H9 (cell line): Measurements from ENCODE around the gene S100A3. TPM values are rescaled to one million over a fixed set of nuclear protein-coding genes. Genes with fewer than 3 reads are reported as not detected.

Experiments
- DNase-seq: peaks from one replicate; pipeline ENCODE4 v3.0.0-alpha.2; 2017
- H2AFZ ChIP-seq: one replicate; pipeline ENCODE4 v1.6.1; 2013; ENCODE audit warnings: mild to moderate bottlenecking, low read length, control low read depth, moderate library complexity
- H2AK5ac ChIP-seq: 2 replicates; pipeline ENCODE4 v1.6.1; 2013; ENCODE audit warnings: low read length, control low read depth, mixed read lengths; ENCODE audit not compliant: insufficient read length
- H2BK120ac ChIP-seq: one replicate; pipeline ENCODE4 v1.6.1; 2013; ENCODE audit warnings: low read depth, mild to moderate bottlenecking, low read length, control low read depth, inconsistent platforms; ENCODE audit not compliant: poor library complexity, severe bottlenecking
- H2BK12ac ChIP-seq: 2 replicates; pipeline ENCODE4 v1.6.1; 2013; ENCODE audit warnings: low read length, control low read depth, mixed read lengths, low read depth; ENCODE audit not compliant: insufficient read length
- H2BK15ac ChIP-seq: 2 replicates; pipeline ENCODE4 v1.6.1; 2013; ENCODE audit warnings: low read depth, low read length, control low read depth
- H2BK20ac ChIP-seq: one replicate; pipeline ENCODE4 v1.6.1; 2013; ENCODE audit warnings: low read depth, mild to moderate bottlenecking, low read length, control low read depth, inconsistent platforms; ENCODE audit not compliant: poor library complexity, severe bottlenecking
- H2BK5ac ChIP-seq: 2 replicates; pipeline ENCODE4 v1.6.1; 2013; ENCODE audit warnings: low read length, control low read depth, mixed read lengths; ENCODE audit not compliant: insufficient read length
- H3K14ac ChIP-seq: 2 replicates; pipeline ENCODE4 v1.6.1; 2013; ENCODE audit warnings: low read length, control low read depth; ENCODE audit not compliant: insufficient read depth
- H3K18ac ChIP-seq: 2 replicates; pipeline ENCODE4 v1.6.1; 2013; ENCODE audit warnings: low read depth, mild to moderate bottlenecking, mixed read lengths, low read length, control low read depth; ENCODE audit not compliant: insufficient read length
- H3K23ac ChIP-seq: 2 replicates; pipeline ENCODE4 v1.6.1; 2013; ENCODE audit warnings: low read length, control low read depth, mixed read lengths, low read depth; ENCODE audit not compliant: insufficient read length
- H3K23me2 ChIP-seq: 2 replicates; pipeline ENCODE4 v1.6.1; 2013; ENCODE audit warnings: low read depth, mild to moderate bottlenecking, mixed read lengths, low read length, control low read depth; ENCODE audit not compliant: insufficient read length, poor library complexity, severe bottlenecking
- H3K27ac ChIP-seq: 2 replicates; pipeline ENCODE4 v1.5.1; 2013; ENCODE audit warnings: low read length, control low read depth, mixed read lengths, low read depth; ENCODE audit not compliant: insufficient read length
- H3K27me3 ChIP-seq: 2 replicates; pipeline ENCODE4 v1.6.1; 2013; ENCODE audit warnings: low read length, control low read depth, inconsistent platforms; ENCODE audit not compliant: insufficient read depth
- H3K4ac ChIP-seq: 2 replicates; pipeline ENCODE4 v1.6.1; 2013; ENCODE audit warnings: low read depth, mild to moderate bottlenecking, control low read depth, inconsistent platforms, low read length, moderate library complexity
- H3K4me1 ChIP-seq: 2 replicates; pipeline ENCODE4 v1.6.1; 2013; ENCODE audit warnings: low read length, control low read depth, inconsistent platforms; ENCODE audit not compliant: insufficient read depth
- H3K4me2 ChIP-seq: 2 replicates; pipeline ENCODE4 v1.6.1; 2013; ENCODE audit warnings: low read length, control low read depth, mixed read lengths; ENCODE audit not compliant: insufficient read length, insufficient read depth
- H3K56ac ChIP-seq: 2 replicates; pipeline ENCODE4 v1.6.1; 2013; ENCODE audit warnings: low read depth, mild to moderate bottlenecking, mixed read lengths, low read length, control low read depth; ENCODE audit not compliant: insufficient read length
- H3K79me1 ChIP-seq: 2 replicates; pipeline ENCODE4 v1.6.1; 2013; ENCODE audit warnings: low read depth, mild to moderate bottlenecking, moderate library complexity, low read length, control low read depth, inconsistent platforms; ENCODE audit not compliant: insufficient read depth, poor library complexity, severe bottlenecking
- H3K79me2 ChIP-seq: 2 replicates; pipeline ENCODE4 v1.6.1; 2013; ENCODE audit warnings: low read length, control low read depth, inconsistent platforms; ENCODE audit not compliant: insufficient read depth
- H3K9ac ChIP-seq: 2 replicates; pipeline ENCODE4 v1.6.1; 2013; ENCODE audit warnings: low read length, control low read depth, mixed read lengths; ENCODE audit not compliant: insufficient read length; ENCODE audit errors: extremely low read depth
- H3K9me3 ChIP-seq: one replicate; pipeline ENCODE4 v1.6.1; 2013; ENCODE audit warnings: low read depth, low read length, inconsistent platforms; ENCODE audit not compliant: control insufficient read depth
- H3T11ph ChIP-seq: one replicate; pipeline ENCODE4 v1.6.1; 2013; ENCODE audit warnings: mild to moderate bottlenecking, low read length, control low read depth, inconsistent platforms
- H4K20me1 ChIP-seq: one replicate; pipeline ENCODE4 v1.6.1; 2013; ENCODE audit not compliant: control insufficient read depth, insufficient read length, insufficient read depth
- H4K5ac ChIP-seq: 2 replicates; pipeline ENCODE4 v1.6.1; 2013; ENCODE audit warnings: low read depth, mild to moderate bottlenecking, mixed read lengths, low read length, control low read depth; ENCODE audit not compliant: insufficient read length
- H4K8ac ChIP-seq: replicated peaks from 2 replicates; pipeline ENCODE4 v1.6.1; 2013; ENCODE audit warnings: low read length, control low read depth, mixed read lengths, low read depth; ENCODE audit not compliant: insufficient read length
- H4K91ac ChIP-seq: 2 replicates; pipeline ENCODE4 v1.6.1; 2013; ENCODE audit warnings: low read depth, mild to moderate bottlenecking, moderate library complexity, mixed read lengths, low read length, control low read depth; ENCODE audit not compliant: insufficient read length
- H3K27ac Mint-ChIP-seq, 3 experiments: 2 replicates in 2 of 3; 3 replicates in 1 of 3; pipeline ENCODE4 v1.8.0; 2020 to 2021; ENCODE audit warnings: mixed read lengths in 3 of 3, mild to moderate bottlenecking in 1 of 3, moderate library complexity in 1 of 3
- H3K27me3 Mint-ChIP-seq: 2 replicates; pipeline ENCODE4 v1.8.0; 2021; ENCODE audit warnings: low read depth, mild to moderate bottlenecking, moderate library complexity, mixed read lengths
- H3K36me3 Mint-ChIP-seq, 3 experiments: 2 replicates in 2 of 3; 3 replicates in 1 of 3; pipeline ENCODE4 v1.8.0; 2020 to 2021; ENCODE audit warnings: low read depth in 3 of 3, mixed read lengths in 3 of 3; ENCODE audit not compliant: insufficient read depth in 1 of 3
- H3K4me1 Mint-ChIP-seq, 2 experiments: 2 replicates each; pipeline ENCODE4 v1.8.0; 2020; ENCODE audit warnings: mixed read lengths in 2 of 2
- H3K4me3 Mint-ChIP-seq, 2 experiments: 2 replicates in 1 of 2; 3 replicates in 1 of 2; pipeline ENCODE4 v1.8.0; 2020 to 2021; ENCODE audit warnings: mild to moderate bottlenecking in 2 of 2, mixed read lengths in 2 of 2, moderate library complexity in 1 of 2
- H3K9me3 Mint-ChIP-seq, 2 experiments: 2 replicates in 1 of 2; 3 replicates in 1 of 2; pipeline ENCODE4 v1.8.0; 2020; ENCODE audit warnings: mild to moderate bottlenecking in 2 of 2, mixed read lengths in 2 of 2, moderate library complexity in 1 of 2
- CTCF ChIP-seq: fragments of 200-600 bp; sonication (generic); conservative IDR thresholded peaks from 3 replicates; pipeline ENCODE4 v1.8.0; 2021; ENCODE audit warnings: antibody characterized with exemption, mild to moderate bottlenecking
- WGBS: extraction: QIAGEN DNeasy Blood & Tissue Kit; methylation state at CpG from one replicate; pipeline ENCODE4 v1.1.7; 2013; ENCODE audit warnings: missing lambda C conversion rate, low lambda C conversion rate, mixed read lengths; ENCODE audit not compliant: insufficient read length; ENCODE audit errors: extremely low coverage; 5-methylcytosine and 5-hydroxymethylcytosine counted together
- total RNA-seq: library from RNA; stranded (reverse); gene quantifications from 2 replicates; pipeline ENCODE4 v1.2.1, GENCODE V29; 2021

Gene S100A3
- total RNA-seq, 1 experiment from 2014 or later, result not detected

GRCh38 chr1:153532181-153532580 is 16.9 kb downstream of the S100A3 start:
- Histone ChIP-seq H4K20me1 (no peaks in the 10 kb centered on the region), H2BK20ac (no peak overlapping the region), H2AFZ (no peak overlapping the region), H2BK5ac (no peak overlapping the region), H2AK5ac (no peak overlapping the region), H3K79me2 (no peaks in the 10 kb centered on the region), H3K56ac (no peak overlapping the region), H3K18ac (no peak overlapping the region), H3K14ac (no peak overlapping the region), H4K8ac (no peak overlapping the region), H3T11ph (no peak overlapping the region), H2BK120ac (no peak overlapping the region), H3K4ac (no peak overlapping the region), H3K79me1 (no peaks in the 10 kb centered on the region), H4K5ac (no peak overlapping the region), H3K23me2 (no peaks in the 10 kb centered on the region), H3K27me3 (no peaks in the 10 kb centered on the region; the same call in 1 of the 2 replicates), H3K9me3 (no peaks in the 10 kb centered on the region), H4K91ac (no peak overlapping the region), H2BK12ac (no peak overlapping the region), H2BK15ac (no peak overlapping the region), H3K27ac (no peak overlapping the region), H3K4me1 (peaks cover 5% of the 10 kb centered on the region; the same call in 1 of the 2 replicates), H3K23ac (no peak overlapping the region), H3K4me2 (no peak overlapping the region), H3K9ac (no peak overlapping the region)
- Mint-ChIP-seq H3K27ac (no peak overlapping the region), H3K36me3 (no peaks in the 10 kb centered on the region), H3K27me3 (peaks cover 5% of the 10 kb centered on the region), H3K4me1 (peaks cover 32 to 40% of the 10 kb centered on the region in 2 experiments), H3K4me3 (peak overlapping the region; percentile 60 to 72; a peak in 4 of 5 replicates), H3K9me3 (no peaks in the 10 kb centered on the region)
- no peak for TF ChIP-seq CTCF
- no CpG with 5 or more reads among the region's 2 CpGs for WGBS
- DNase-seq, result no peak
